Activated CD8-positive, alpha-beta memory T cell treated with anti-CD3 and anti-CD28 coated beads, Interleukin-2, amount 10 ng/mL, durations not matched to agents 7 days and 5 days (primary cell): ENCODE results near the gene ZNF554. TPM values are rescaled to one million over a fixed set of nuclear protein-coding genes. Genes with fewer than 3 reads are reported as not detected.

ENCODE experiments used
- ATAC-seq: fragments of 150-1000 bp; cut with Tn5 transposase; one replicate; pipeline ENCODE4 v1.10.0; 2021; ENCODE audit warnings: moderate library complexity
- CTCF ChIA-PET: fragments of 350-600 bp; sonication (Branson Sonifier 250); formaldehyde crosslinking; loops from one replicate; lab custom pipeline; 2021; ENCODE audit warnings: antibody characterized with exemption; lab: Charles Lee
- DNase-seq: peaks from one replicate; pipeline ENCODE4 v3.0.0-alpha.2; 2020
- H3K27ac Mint-ChIP-seq: one replicate; pipeline ENCODE4 v1.8.0; 2021; ENCODE audit warnings: mild to moderate bottlenecking, mixed read lengths
- H3K27me3 Mint-ChIP-seq: one replicate; pipeline ENCODE4 v1.8.0; 2021; ENCODE audit warnings: mixed read lengths
- H3K36me3 Mint-ChIP-seq: one replicate; pipeline ENCODE4 v1.8.0; 2021; ENCODE audit warnings: mild to moderate bottlenecking, mixed read lengths
- H3K4me1 Mint-ChIP-seq: one replicate; pipeline ENCODE4 v1.8.0; 2021; ENCODE audit warnings: mixed read lengths
- H3K4me3 Mint-ChIP-seq: one replicate; pipeline ENCODE4 v1.8.0; 2021; ENCODE audit warnings: mild to moderate bottlenecking, moderate library complexity, mixed read lengths
- H3K9me3 Mint-ChIP-seq: one replicate; pipeline ENCODE4 v1.8.0; 2022; ENCODE audit warnings: low read depth, mixed read lengths
- total RNA-seq, 2 experiments: library from RNA; stranded (reverse); gene quantifications; one replicate each; pipeline ENCODE4 v1.2.3, GENCODE V29; 2021

ZNF554 gene
- total RNA-seq, 2 experiments from 2014 or later, result 1.1 to 1.6 TPM

- Mint-ChIP-seq H3K4me3 (no peak overlapping the region), H3K4me1 (no peaks in the 10 kb centered on the region), H3K27ac (no peak overlapping the region), H3K36me3 (peaks cover 26% of the 10 kb centered on the region), H3K27me3 (no peaks in the 10 kb centered on the region), H3K9me3 (no peaks in the 10 kb centered on the region)
- ATAC-seq (no peak), DNase-seq (no peak)
- CTCF ChIA-PET, result no interaction called here
These were observed 23.6 kb upstream of the ZNF554 start for GRCh38 chr19:2795827-2796658.

DNA sequence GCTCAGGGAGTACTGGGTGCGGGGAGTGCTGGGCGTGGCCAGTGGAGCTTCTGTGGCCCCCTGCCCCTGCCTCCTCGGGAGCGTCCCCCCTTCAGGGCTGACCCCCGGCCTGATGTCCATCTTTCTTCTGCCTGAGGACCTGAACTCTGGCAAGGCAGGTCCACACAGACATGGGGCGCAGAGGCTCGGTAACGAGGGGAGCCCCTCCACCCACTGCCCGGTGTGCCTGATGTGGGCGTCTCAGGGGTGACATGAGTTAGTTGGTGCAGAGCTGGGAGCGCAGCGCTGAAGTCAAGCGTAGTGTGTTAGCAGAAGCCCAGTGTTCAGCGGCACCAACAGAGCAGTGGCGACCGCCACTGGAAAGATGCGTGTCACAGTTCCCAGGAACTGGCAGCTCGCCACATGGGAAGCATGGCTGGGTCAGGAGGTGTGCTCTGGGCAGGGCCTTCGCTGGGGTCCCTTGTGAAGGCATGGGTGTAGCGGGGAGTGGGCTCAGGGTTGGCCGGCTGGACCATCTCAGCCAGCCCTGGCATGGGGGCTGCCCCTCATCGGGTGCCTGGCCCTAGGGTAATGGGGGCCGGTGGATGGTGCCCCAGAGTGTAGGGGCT is 22.9 kb upstream of the ZNF554 start:
- H3K27me3 Mint-ChIP-seq, result no peaks in the 10 kb centered on the region
- H3K9me3 Mint-ChIP-seq, result no peaks in the 10 kb centered on the region
- ATAC-seq (no peak), DNase-seq (no peak)
- H3K36me3 Mint-ChIP-seq, result peaks cover 29% of the 10 kb centered on the region
- no peaks in the 10 kb centered on the region for H3K4me1 Mint-ChIP-seq
- no peak overlapping the region for H3K27ac Mint-ChIP-seq
- no peak overlapping the region for H3K4me3 Mint-ChIP-seq
- CTCF ChIA-PET, result interaction anchor here (0.7 kb wide), 1 partner anchor 15 kb away, joined by 3 read pairs; no protein-coding TSS in a partner anchor

GRCh38 chr19:2797280-2797679 is 22.4 kb upstream of the ZNF554 start:
- ATAC-seq, result no peak
- CTCF ChIA-PET, result interaction anchor here (0.7 kb wide), 1 partner anchor 16 kb away, joined by 3 read pairs; no protein-coding TSS in a partner anchor
- peaks cover 31% of the 10 kb centered on the region for H3K36me3 Mint-ChIP-seq

DNA sequence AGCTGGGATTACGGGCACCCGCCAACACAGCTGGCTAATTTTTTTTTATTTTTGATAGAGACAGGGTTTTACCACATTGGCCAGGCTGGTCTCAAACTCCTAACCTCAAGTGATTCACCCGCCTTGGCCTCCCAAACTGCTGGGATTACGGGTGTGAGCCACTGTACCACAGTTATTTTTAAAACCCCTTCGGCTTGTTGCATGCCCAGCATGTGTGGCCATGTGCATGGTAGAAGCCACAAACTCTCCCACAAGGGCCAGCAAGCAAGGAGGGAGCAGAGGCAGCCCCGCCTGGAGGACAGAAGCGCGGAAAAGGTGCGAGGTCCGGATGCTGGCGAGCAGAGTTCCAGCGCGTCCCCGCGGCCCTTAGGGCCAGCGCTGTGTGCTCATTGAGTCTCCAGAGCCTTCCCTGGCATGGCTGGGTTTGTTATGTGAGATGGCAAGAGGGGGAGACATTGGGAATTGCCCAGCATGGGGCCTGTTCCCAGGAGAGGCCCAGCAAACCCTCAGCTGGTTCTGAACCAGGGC is 21.4 kb upstream of the ZNF554 start:
- no peak for ATAC-seq
- Mint-ChIP-seq H3K36me3 (peaks cover 32% of the 10 kb centered on the region), H3K4me3 (no peak overlapping the region), H3K9me3 (no peaks in the 10 kb centered on the region), H3K27ac (no peak overlapping the region), H3K4me1 (no peaks in the 10 kb centered on the region), H3K27me3 (no peaks in the 10 kb centered on the region)
- DNase-seq, result no peak
- CTCF ChIA-PET, result interaction anchor here (1.0 kb wide), 1 partner anchor 49 kb away, joined by 3 read pairs; no protein-coding TSS in a partner anchor

More at GRCh38 chr19:2797280-2797679, 22.4 kb upstream of the ZNF554 start:
- no peak for DNase-seq
- H3K4me1 Mint-ChIP-seq, result no peaks in the 10 kb centered on the region
- H3K27ac Mint-ChIP-seq, result no peak overlapping the region
- no peak overlapping the region for H3K4me3 Mint-ChIP-seq
- no peaks in the 10 kb centered on the region for H3K27me3 Mint-ChIP-seq
- no peaks in the 10 kb centered on the region for H3K9me3 Mint-ChIP-seq

GRCh38 chr19:2798733-2799132 is 20.9 kb upstream of the ZNF554 start:
- Mint-ChIP-seq H3K4me1 (no peaks in the 10 kb centered on the region), H3K4me3 (no peak overlapping the region), H3K9me3 (no peaks in the 10 kb centered on the region), H3K27ac (no peak overlapping the region), H3K27me3 (no peaks in the 10 kb centered on the region), H3K36me3 (peaks cover 32% of the 10 kb centered on the region)
- ATAC-seq (no peak), DNase-seq (no peak)
- CTCF ChIA-PET, result interaction anchor here (1.0 kb wide), 1 partner anchor 49 kb away, joined by 3 read pairs; no protein-coding TSS in a partner anchor

- Mint-ChIP-seq H3K9me3 (no peaks in the 10 kb centered on the region), H3K4me1 (no peaks in the 10 kb centered on the region), H3K36me3 (peaks cover 32% of the 10 kb centered on the region), H3K27ac (no peak overlapping the region), H3K27me3 (no peaks in the 10 kb centered on the region), H3K4me3 (no peak overlapping the region)
- ATAC-seq (no peak), DNase-seq (no peak)
- CTCF ChIA-PET, result interaction anchor here (0.5 to 1.0 kb wide), 2 partner anchors 15 to 50 kb away, joined by 3 to 4 read pairs; no protein-coding TSS in a partner anchor
These were observed 20.2 kb upstream of the ZNF554 start for GRCh38 chr19:2799273-2800020.

GRCh38 chr19:2800506-2800905 is 19.2 kb upstream of the ZNF554 start:
- Mint-ChIP-seq H3K4me3 (no peak overlapping the region), H3K36me3 (peaks cover 33% of the 10 kb centered on the region), H3K4me1 (no peaks in the 10 kb centered on the region), H3K27ac (no peak overlapping the region), H3K27me3 (no peaks in the 10 kb centered on the region), H3K9me3 (no peaks in the 10 kb centered on the region)
- no peak for ATAC-seq
- DNase-seq, result no peak
- CTCF ChIA-PET, result no interaction called here

- CTCF ChIA-PET, result no interaction called here
- peaks cover 25% of the 10 kb centered on the region for H3K36me3 Mint-ChIP-seq
- ATAC-seq, result no peak
These were observed 16.8 kb upstream of the ZNF554 start for GRCh38 chr19:2802826-2803225.

DNA sequence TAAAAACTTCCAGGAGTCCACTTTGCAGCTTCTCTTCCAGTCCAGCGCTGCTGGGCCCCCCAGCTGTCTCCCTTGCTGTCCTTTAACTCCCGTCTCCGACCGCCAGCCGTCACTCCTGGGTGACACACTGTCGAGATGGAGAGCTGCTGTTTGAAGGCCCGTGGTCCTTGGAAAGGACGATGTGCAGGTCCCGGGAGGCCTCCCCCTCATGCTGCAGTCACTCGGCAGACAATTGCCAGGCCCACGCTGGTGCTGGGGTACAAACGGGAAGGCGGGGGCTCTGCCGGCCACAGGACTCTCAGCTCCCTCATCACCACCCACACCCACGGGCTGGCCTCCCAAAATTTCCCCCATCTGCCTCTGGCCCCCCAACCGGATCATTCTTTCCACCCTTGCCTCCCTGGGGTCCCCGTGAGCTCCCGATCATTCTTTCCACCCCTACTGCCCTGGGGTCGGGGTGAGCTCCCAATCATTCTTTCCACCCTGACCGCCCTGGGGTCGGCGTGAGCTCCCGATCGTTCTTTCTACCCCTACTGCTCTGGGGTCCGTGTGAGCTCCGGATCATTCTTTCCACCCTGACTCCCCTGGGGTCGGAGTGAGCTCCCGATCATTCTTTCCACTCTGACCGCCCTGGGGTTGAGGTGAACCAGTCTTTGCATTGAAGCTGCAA is 16.0 kb upstream of the ZNF554 start:
- CTCF ChIA-PET, result interaction anchor here (0.8 kb wide), 1 partner anchor 54 kb away, joined by 3 read pairs; no protein-coding TSS in a partner anchor
- Mint-ChIP-seq H3K4me3 (no peak overlapping the region), H3K27me3 (no peaks in the 10 kb centered on the region), H3K27ac (no peak overlapping the region), H3K9me3 (no peaks in the 10 kb centered on the region), H3K4me1 (no peaks in the 10 kb centered on the region), H3K36me3 (peaks cover 26% of the 10 kb centered on the region)
- DNase-seq (no peak), ATAC-seq (no peak)

More at GRCh38 chr19:2802826-2803225, 16.8 kb upstream of the ZNF554 start:
- Mint-ChIP-seq H3K27me3 (no peaks in the 10 kb centered on the region), H3K4me1 (no peaks in the 10 kb centered on the region), H3K4me3 (no peak overlapping the region), H3K27ac (no peak overlapping the region), H3K9me3 (no peaks in the 10 kb centered on the region)
- DNase-seq, result no peak

DNA sequence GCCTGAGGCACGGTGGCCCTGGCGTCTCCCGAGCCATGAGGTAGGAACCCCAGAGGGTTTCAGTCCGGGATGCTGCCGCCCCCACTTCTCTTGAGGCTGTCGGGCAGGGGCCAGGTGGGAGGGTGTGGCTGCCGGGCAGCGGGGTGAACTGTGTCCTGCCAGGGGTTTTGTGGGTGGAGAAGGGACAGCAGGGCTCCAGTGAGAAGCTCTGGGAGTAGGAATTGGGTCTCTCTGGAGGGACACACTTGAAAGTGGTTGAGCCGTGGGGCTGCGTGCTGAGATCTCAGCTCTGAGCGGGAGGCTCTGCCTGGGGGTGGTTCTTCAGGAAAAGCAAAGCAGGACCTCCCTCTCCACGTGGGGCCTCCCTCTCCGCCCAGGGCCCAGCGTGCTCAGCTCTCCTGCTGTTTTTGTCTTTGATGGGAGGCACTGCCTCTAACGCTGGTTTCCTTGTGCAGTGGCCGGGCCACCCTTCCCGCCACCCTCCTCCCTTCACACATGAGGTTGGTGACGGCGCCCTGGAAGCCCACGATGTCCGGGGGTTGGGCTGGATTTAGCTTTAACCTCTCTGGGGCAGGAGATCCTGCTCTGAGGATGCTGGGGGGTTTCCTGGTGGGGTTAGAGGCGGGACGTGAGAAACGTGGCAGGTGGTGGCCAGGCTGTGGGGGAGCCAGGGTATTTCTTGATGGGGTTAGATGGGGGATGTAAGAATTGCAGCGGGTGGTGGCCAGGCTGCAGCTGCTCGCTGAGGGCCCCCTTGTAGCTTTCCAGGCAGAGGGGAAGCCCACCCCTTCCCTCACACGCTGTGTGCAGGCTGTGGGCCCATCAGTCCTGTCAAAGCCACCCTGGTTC is 15.3 kb upstream of the ZNF554 start:
- Mint-ChIP-seq H3K27me3 (no peaks in the 10 kb centered on the region), H3K4me3 (no peak overlapping the region), H3K9me3 (no peaks in the 10 kb centered on the region), H3K36me3 (peaks cover 31% of the 10 kb centered on the region), H3K27ac (no peak overlapping the region), H3K4me1 (no peaks in the 10 kb centered on the region)
- no peak for ATAC-seq
- no peak for DNase-seq
- CTCF ChIA-PET, result interaction anchor here (0.8 kb wide), 1 partner anchor 55 kb away, joined by 3 read pairs; no protein-coding TSS in a partner anchor

DNA sequence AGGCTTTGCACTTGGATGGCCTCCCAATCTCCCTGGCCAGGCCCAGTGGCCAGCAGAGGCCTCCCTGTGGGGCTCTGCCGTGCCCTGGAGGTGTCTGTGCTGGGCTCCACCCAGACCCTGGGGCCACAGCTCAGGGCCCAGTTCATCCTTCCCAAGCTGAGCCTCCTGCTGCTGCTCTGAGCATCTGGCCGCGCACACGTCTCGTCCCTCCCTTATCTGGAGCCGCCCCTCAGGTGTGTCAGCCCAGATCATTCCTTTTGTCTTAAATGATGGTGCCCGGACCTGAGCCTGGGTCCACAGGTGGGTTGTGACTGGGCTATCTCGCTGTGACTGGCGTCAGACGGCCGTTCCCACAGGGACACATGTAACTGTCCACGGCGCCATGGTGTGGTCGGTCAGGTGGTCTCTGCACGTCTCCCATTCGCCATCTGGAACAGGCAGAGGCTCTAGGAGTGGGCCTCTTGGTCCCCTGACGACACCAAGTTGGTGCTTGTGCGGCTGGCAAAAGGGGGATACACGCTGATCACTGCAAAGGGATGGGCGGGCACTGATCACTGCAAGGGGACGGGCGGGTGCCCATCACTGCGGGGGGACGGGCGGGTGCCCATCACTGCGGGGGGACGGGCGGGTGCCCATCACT is 14.3 kb upstream of the ZNF554 start:
- CTCF ChIA-PET, result no interaction called here
- Mint-ChIP-seq H3K27me3 (no peaks in the 10 kb centered on the region), H3K9me3 (no peaks in the 10 kb centered on the region), H3K4me1 (no peaks in the 10 kb centered on the region), H3K36me3 (peaks cover 31% of the 10 kb centered on the region), H3K4me3 (no peak overlapping the region), H3K27ac (no peak overlapping the region)
- DNase-seq, result no peak
- no peak for ATAC-seq
